Measurements from ENCODE around the gene HAAO. TPM values are rescaled to one million over a fixed set of nuclear protein-coding genes. Genes with fewer than 3 reads are reported as not detected.

HAAO gene
- total RNA-seq, 1 experiment from 2014 or later, result 6.6 TPM

GRCh38 chr2:42809131-42809818 lies 16.9 kb upstream of the HAAO start:
- H3K4me3 Mint-ChIP-seq, result peak overlapping the region; percentile 68 to 80

More at GRCh38 chr2:42809131-42809818, 16.9 kb upstream of the HAAO start:
- H4K5ac ChIP-seq (ENCODE audit: insufficient read length, low read depth, low read length), result no peak overlapping the region
- H4K8ac ChIP-seq (replicated peaks; ENCODE audit: insufficient read length, low read depth, low read length), result no peak overlapping the region
- peaks cover 6% of the 10 kb centered on the region for H3K23me2 ChIP-seq (ENCODE audit: insufficient read length, low read depth, low read length, poor library complexity, severe bottlenecking)
- WGBS (ENCODE audit: extremely low coverage, insufficient read length, low lambda C conversion rate), result no CpG with 5 or more reads among the region's 10 CpGs
- H3K27ac ChIP-seq (ENCODE audit: insufficient read length, low read depth, low read length), result no peak overlapping the region
- H3K4me1 ChIP-seq (ENCODE audit: insufficient read depth, low read length), result no peaks in the 10 kb centered on the region
- no peak overlapping the region for H3K23ac ChIP-seq (ENCODE audit: insufficient read length, low read depth, low read length)
- H2BK12ac ChIP-seq (ENCODE audit: insufficient read length, low read depth, low read length), result no peak overlapping the region
- no peaks in the 10 kb centered on the region for H3K79me1 ChIP-seq (ENCODE audit: insufficient read depth, low read depth, low read length, poor library complexity, severe bottlenecking)
- no peak overlapping the region for H4K91ac ChIP-seq (ENCODE audit: insufficient read length, low read depth, low read length)
- H2AK5ac ChIP-seq (ENCODE audit: insufficient read length, low read length), result no peak overlapping the region
- no peak for DNase-seq
- no peak overlapping the region for H2BK15ac ChIP-seq (ENCODE audit: low read depth, low read length)
- H3K4ac ChIP-seq (ENCODE audit: low read depth, low read length), result no peak overlapping the region
- H2AFZ ChIP-seq (ENCODE audit: low read length), result no peak overlapping the region
- H3K79me2 ChIP-seq (ENCODE audit: insufficient read depth, low read length), result no peaks in the 10 kb centered on the region
- H2BK20ac ChIP-seq (ENCODE audit: low read depth, low read length, poor library complexity, severe bottlenecking), result no peak overlapping the region
- H4K20me1 ChIP-seq (ENCODE audit: control insufficient read depth, insufficient read depth, insufficient read length), result no peaks in the 10 kb centered on the region
- H2BK5ac ChIP-seq (ENCODE audit: insufficient read length, low read length), result no peak overlapping the region
- peaks cover 15% of the 10 kb centered on the region for H3K27me3 Mint-ChIP-seq (ENCODE audit: low read depth)
- no peak overlapping the region for H3K14ac ChIP-seq (ENCODE audit: insufficient read depth, low read length)
- H3K9me3 Mint-ChIP-seq, result peaks cover 8 to 13% of the 10 kb centered on the region in 2 experiments; a peak in 4 of 5 replicates
- no peak overlapping the region for H3K9ac ChIP-seq (ENCODE audit: extremely low read depth, insufficient read length, low read length)
- peak overlapping the region; percentile 47 for H3K4me2 ChIP-seq (ENCODE audit: insufficient read depth, insufficient read length, low read length)
- no peak overlapping the region for H2BK120ac ChIP-seq (ENCODE audit: low read depth, low read length, poor library complexity, severe bottlenecking)
- H3K18ac ChIP-seq (ENCODE audit: insufficient read length, low read depth, low read length), result no peak overlapping the region
- H3K9me3 ChIP-seq (ENCODE audit: control insufficient read depth, low read depth, low read length), result no peaks in the 10 kb centered on the region
- no peak overlapping the region for H3T11ph ChIP-seq (ENCODE audit: low read length)
- 0 out of 2 replicates have a peak, but pooled peaks cover 2% of the 10 kb centered on the region for H3K27me3 ChIP-seq (ENCODE audit: insufficient read depth, low read length)
- peaks cover 0 to 12% (median 2%) of the 10 kb centered on the region in 3 experiments; a peak in 3 of 7 replicates for H3K36me3 Mint-ChIP-seq (ENCODE audit: insufficient read depth in 1 of 3, low read depth in 3 of 3)
- no peak for TF ChIP-seq CTCF (conservative IDR thresholded peaks at IDR 0.05)
- peaks cover 16 to 17% of the 10 kb centered on the region in 2 experiments for H3K4me1 Mint-ChIP-seq
- peak overlapping the region in 2 of 3 experiments; percentile 63 to 68; a peak in 1 of 7 replicates for H3K27ac Mint-ChIP-seq
- no peak overlapping the region for H3K56ac ChIP-seq (ENCODE audit: insufficient read length, low read depth, low read length)

All from H9 (cell line).